ENCODE measurements around the gene GSE1.

Gene GSE1

GRCh38 chr16:85641305-85641704 is 28.2 kb downstream of the GSE1 start:
- H3K27ac ChIP-seq: no peak overlapping the region
- TF ChIP-seq ZFX (IDR thresholded peaks at IDR 0.05; ENCODE audit: borderline replicate concordance) (no peak), CTCF (IDR thresholded peaks at IDR 0.05) (no peak)

- no peak for TF ChIP-seq ZFX (IDR thresholded peaks at IDR 0.05; ENCODE audit: borderline replicate concordance)
- no peak for TF ChIP-seq CTCF (IDR thresholded peaks at IDR 0.05)
- H3K27ac ChIP-seq: 0 out of 2 replicates have a peak overlapping the region, but pooled peaks have one; percentile 1
Observed at GRCh38 chr16:85641776-85642176, 28.7 kb downstream of the GSE1 start.

DNA sequence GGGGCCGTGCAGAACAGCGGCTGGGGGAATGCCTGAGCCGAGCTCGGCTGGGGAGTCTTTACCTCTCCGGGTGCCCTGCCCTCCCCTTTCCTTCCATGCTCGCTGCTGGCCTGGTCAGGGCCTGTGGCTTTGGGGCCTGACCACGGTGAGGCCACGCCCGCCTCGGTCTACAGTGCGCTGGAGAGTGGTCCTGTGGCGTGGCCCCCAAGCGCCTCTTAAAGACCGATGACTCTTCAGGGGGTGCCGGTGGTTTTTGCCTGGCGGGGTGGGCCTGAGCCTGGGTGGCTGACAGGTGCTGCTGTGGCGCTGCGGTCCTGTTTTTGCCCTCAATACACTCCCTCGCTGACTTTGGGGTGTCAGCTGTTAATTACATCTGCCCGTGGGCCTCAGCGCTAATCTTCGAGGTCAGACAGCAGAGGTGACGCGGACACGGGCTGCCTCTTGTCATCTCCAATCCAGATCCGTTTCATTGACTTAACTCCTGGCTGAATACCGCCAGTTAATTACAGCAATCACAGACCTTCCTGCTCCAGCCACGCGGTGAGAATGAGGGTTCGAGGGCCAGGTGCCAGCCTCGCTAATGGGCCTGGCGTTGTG is 29.7 kb downstream of the GSE1 start:
- TF ChIP-seq CTCF (IDR thresholded peaks at IDR 0.05) (no peak), ZFX (IDR thresholded peaks at IDR 0.05; ENCODE audit: borderline replicate concordance) (no peak)
- no peak overlapping the region for H3K27ac ChIP-seq

- TF ChIP-seq CTCF (IDR thresholded peaks at IDR 0.05) (no peak), ZFX (IDR thresholded peaks at IDR 0.05; ENCODE audit: borderline replicate concordance) (no peak)
- no peak overlapping the region; the same call in 1 of the 2 replicates for H3K27ac ChIP-seq
Observed at GRCh38 chr16:85643631-85644030, 30.5 kb downstream of the GSE1 start.

- peak overlapping the region; percentile 43 for H3K27ac ChIP-seq
- TF ChIP-seq ZFX (IDR thresholded peaks at IDR 0.05; ENCODE audit: borderline replicate concordance): no peak
- no peak for TF ChIP-seq CTCF (IDR thresholded peaks at IDR 0.05)
Observed at GRCh38 chr16:85644093-85644712, 31.1 kb downstream of the GSE1 start.

GRCh38 chr16:85645021-85645589 is 32.0 kb downstream of the GSE1 start:
- TF ChIP-seq ZFX (IDR thresholded peaks at IDR 0.05; ENCODE audit: borderline replicate concordance) (no peak), CTCF (IDR thresholded peaks at IDR 0.05) (no peak)
- H3K27ac ChIP-seq: peak overlapping the region; percentile 43

DNA sequence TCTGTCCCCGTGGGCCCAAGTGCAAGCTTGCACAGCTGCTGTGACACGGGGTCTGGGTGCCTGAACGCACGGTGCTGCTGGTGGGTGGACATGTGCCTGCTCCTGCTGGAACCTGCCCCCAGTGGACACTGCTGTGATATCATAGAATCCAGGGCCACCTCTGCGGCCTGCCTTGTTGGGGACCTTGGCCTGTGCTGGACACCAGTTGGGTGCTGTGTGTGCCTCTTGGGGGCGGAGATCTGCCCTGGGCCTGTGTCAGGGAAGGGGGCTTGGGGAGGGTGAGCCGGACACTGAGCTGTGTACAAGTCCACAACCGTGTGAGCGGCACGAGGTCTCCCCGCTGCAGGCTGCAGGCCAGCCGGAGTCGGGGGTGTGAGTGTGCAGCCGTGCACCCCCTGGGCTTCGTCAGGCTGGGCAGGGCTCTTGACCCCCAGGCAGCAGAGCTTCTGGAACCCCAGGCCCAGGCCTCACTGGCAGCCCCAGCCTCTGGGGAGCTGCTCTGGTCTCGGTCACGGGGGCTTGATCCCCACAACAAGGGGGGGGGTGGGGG is 33.3 kb downstream of the GSE1 start:
- TF ChIP-seq CTCF (IDR thresholded peaks at IDR 0.05): no peak
- H3K27ac ChIP-seq: no peak overlapping the region
